Brain microvascular endothelial cell (primary cell): ENCODE measurements around the gene CCDC157.
A peak's percentile ranks its signal among the peaks of the same experiment; 100 is the strongest.

Source experiments
- DNase-seq: peaks from one replicate; pipeline ENCODE4 v3.0.0-alpha.2; 2020
- H3K27ac ChIP-seq: fragments of 250-450 bp; sonication (Bioruptor Pico); 2 replicates; pipeline ENCODE4 v1.5.1; 2020; ENCODE audit warnings: mild to moderate bottlenecking, moderate library complexity
- H3K27me3 ChIP-seq: fragments of 250-450 bp; sonication (Bioruptor Pico); replicated peaks from 2 replicates; pipeline ENCODE4 v1.5.1; 2020; ENCODE audit warnings: mild to moderate bottlenecking
- H3K36me3 ChIP-seq: fragments of 250-450 bp; sonication (Bioruptor Pico); replicated peaks from 2 replicates; pipeline ENCODE4 v1.5.1; 2020; ENCODE audit warnings: mild to moderate bottlenecking
- H3K4me3 ChIP-seq: 2 replicates; pipeline ENCODE4 v1.5.1; 2011; ENCODE audit warnings: low read depth, mild to moderate bottlenecking, control low read depth, low read length, moderate library complexity
- in situ Hi-C: cut with HindIII; loops from 2 replicates; pipeline ENCODE4 v1.10.0; 2017; ENCODE audit warnings: low sequenced_read_pairs, low pct_ligation_motif_present
- TF ChIP-seq, protein P1 (sequence below): IDR thresholded peaks from 2 replicates; pipeline ENCODE4 v1.5.1; 2011; ENCODE audit warnings: low read depth, mild to moderate bottlenecking, moderate library complexity, low read length, control low read depth, inconsistent platforms; ENCODE audit errors: missing control alignments

The CCDC157 gene

DNA sequence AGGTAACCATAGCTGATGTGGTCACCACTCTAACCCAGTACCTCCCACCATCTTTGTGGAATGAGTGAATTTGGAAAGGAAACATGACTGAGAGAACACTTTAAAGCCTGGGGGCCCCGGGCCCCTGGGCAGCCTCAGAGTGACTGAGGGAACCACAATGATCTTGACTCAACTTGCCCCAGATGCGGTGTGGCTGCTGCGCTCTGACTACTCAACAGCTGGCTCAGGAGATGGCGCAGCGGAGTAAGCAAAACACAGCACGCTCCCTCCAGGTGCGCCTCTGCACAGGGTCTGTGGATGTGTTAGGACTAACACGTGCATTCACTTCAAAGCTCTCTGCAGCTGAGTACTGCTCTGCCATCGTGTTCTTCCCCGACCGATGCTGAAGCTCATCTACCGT is 24.5 kb downstream of the CCDC157 start:
- in situ Hi-C loops: no loop called here
- TF ChIP-seq, protein P1, sequence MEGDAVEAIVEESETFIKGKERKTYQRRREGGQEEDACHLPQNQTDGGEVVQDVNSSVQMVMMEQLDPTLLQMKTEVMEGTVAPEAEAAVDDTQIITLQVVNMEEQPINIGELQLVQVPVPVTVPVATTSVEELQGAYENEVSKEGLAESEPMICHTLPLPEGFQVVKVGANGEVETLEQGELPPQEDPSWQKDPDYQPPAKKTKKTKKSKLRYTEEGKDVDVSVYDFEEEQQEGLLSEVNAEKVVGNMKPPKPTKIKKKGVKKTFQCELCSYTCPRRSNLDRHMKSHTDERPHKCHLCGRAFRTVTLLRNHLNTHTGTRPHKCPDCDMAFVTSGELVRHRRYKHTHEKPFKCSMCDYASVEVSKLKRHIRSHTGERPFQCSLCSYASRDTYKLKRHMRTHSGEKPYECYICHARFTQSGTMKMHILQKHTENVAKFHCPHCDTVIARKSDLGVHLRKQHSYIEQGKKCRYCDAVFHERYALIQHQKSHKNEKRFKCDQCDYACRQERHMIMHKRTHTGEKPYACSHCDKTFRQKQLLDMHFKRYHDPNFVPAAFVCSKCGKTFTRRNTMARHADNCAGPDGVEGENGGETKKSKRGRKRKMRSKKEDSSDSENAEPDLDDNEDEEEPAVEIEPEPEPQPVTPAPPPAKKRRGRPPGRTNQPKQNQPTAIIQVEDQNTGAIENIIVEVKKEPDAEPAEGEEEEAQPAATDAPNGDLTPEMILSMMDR: no peak
- H3K4me3 ChIP-seq: no peak overlapping the region
- H3K36me3 ChIP-seq: peaks cover 27% of the 10 kb centered on the region
- H3K27me3 ChIP-seq: no peaks in the 10 kb centered on the region
- H3K27ac ChIP-seq: no peak overlapping the region
- DNase-seq: no peak

DNA sequence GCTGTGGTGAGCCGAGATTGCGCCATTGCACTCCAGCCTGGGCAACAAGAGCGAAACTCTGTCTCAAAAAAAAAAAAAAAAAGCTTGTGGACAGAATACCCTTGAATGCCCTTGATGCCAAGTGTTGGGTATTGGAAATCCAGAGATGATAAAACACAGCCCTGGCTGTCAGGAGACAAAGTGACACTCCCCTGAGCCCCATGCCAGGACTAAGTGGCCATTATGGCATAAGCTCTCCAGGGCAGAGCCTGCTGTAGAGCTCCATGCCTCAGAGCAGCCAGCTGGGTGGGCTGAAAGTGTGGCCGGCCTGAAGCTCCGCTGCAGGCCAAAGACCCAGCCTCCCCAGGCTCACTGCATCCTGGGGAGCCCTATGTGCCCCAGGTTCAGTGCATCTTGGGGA is 25.5 kb downstream of the CCDC157 start:
- Histone ChIP-seq H3K36me3 (peaks cover 27% of the 10 kb centered on the region), H3K27me3 (no peaks in the 10 kb centered on the region), H3K27ac (no peak overlapping the region), H3K4me3 (no peak overlapping the region)
- in situ Hi-C loops: no loop called here
- no peak for DNase-seq
- TF ChIP-seq, protein P1: no peak

DNA sequence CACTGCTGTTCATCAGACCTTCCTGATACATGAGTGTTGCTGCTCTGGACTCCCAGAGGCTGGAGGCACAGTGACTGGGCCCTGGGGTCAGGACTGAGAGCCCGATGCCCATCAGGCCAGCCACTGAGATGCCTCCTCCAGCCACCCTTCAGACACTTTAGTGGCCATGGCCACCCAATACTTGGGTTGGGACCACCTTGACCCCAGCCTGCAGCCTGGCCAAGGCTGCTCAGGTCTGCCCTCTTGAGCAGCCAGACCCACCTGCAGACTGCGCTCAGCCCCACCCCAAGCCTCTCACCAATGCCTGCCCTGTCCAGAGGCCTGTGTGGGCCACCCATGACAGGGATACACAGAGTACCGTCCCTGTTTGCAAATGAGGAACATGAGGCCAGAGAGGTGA is 26.3 kb downstream of the CCDC157 start:
- Histone ChIP-seq H3K36me3 (peaks cover 20% of the 10 kb centered on the region), H3K27me3 (no peaks in the 10 kb centered on the region), H3K4me3 (no peak overlapping the region), H3K27ac (no peak overlapping the region)
- no peak for DNase-seq
- in situ Hi-C loops: no loop called here
- TF ChIP-seq, protein P1: no peak

DNA sequence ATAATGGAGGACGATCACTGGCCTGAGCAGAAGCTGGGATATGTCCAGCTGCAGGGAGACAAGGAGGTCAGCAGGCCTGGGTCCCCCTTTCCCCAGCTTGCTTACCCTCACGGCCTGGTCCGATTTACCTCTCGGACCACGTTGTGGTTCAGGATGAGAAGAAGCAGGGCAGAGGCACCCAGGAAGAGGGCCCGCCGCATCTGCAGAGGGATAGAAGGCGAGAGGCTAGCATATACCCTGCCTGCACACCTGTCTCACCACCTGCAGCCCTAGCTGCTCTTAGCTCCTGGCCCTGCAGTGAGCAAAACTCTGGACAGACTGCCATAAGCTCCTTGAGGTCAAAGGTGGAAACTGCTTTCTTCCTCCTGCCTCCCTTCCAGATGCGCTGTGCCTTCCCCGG is 29.1 kb downstream of the CCDC157 start:
- H3K27ac ChIP-seq: no peak overlapping the region
- DNase-seq: no peak
- peaks cover 11% of the 10 kb centered on the region for H3K36me3 ChIP-seq
- no peaks in the 10 kb centered on the region for H3K27me3 ChIP-seq
- in situ Hi-C loops: no loop called here
- no peak overlapping the region for H3K4me3 ChIP-seq
- TF ChIP-seq, protein P1: no peak

DNA sequence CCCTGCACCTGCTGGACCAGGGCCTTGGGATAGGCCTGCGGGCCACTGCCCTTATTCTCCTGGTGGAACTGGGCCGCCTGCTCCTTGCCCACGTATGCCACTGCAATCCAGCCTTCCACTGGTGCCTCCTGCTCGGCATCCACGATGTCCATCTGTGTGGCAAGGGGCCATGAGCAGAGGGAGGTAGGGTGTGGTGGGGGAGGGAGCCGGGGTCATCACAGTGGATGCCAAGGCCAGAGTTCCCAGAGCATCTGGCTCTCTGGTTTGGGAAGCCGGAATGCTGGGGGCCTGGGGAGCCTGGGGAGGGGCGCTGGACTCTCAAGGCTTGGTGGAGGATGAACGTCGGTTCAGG is 29.8 kb downstream of the CCDC157 start:
- TF ChIP-seq, protein P1: no peak
- peak overlapping the region; percentile 76 for H3K27ac ChIP-seq
- no peak for DNase-seq
- peaks cover 7% of the 10 kb centered on the region for H3K36me3 ChIP-seq
- peak overlapping the region; percentile 67 for H3K4me3 ChIP-seq
- in situ Hi-C loops: no loop called here
- no peaks in the 10 kb centered on the region for H3K27me3 ChIP-seq

DNA sequence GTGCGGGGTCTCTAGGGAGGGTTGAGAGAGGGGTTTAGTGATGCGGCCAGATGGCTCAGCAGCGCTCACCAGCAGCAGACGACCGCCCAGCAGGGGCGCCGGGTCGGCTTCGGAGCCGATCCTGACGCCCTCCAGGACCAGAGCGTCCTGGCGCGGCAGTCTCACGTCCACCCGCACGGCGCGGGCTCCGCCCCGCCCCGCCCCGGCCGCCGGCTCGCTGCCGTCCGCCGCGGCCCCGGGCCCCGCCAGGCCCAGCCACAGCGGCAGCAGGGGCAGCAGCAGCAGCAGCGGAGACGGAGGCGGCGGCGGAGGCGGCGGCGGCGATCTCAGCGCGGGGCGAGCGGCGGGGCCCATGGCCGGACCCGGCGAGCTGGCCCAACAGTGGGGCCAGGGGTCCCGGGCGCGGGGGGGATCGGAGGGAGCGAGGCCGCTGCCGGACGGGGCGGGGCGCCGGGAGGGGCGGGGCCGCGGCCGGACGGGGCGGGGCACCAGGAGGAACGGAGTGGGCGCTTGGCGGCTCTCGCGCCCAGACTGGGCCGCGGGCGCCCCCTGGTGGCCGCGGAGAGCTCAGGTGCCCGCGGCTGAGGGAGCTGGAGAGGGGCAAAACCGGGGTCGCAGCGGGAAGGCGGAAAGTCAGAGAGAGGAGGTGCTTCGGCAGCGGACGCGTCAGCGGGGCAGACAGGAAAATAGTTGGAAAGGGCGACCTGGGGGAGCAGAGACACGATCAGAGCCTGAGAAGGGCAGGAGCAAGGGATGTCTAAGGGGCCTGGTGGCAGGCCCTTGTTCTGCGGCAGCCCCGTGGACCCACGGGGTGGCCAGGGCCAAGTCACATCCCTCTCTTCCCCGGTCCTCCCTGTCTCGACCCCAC is 30.4 kb downstream of the CCDC157 start, which contains the start of gene RNF215:
Gene RNF215 (minus strand): TSS at position 452 of the 868 bp plus-strand sequence. CDS start 98 bp downstream, at position 354.
- peak within 1 kb of the TSS; percentile 67 for H3K4me3 ChIP-seq
- H3K36me3 ChIP-seq: peaks cover 4% of the 10 kb centered on the region
- TF ChIP-seq, protein P1: peak; percentile 72
- H3K27me3 ChIP-seq: no peaks in the 10 kb centered on the region
- DNase-seq: peak; percentile 34
- H3K27ac ChIP-seq: peak within 1 kb of the TSS; percentile 76
- in situ Hi-C loops: no loop called here
